RWPE2 (cell line): ENCODE data around the gene CHPT1.

Source experiments
- ATAC-seq: fragments of 200-7000 bp; cut with Tn5 transposase; 3 replicates; pipeline ENCODE4 v1.9.1; 2021; ENCODE audit warnings: low read depth
- DNase-seq: peaks from one replicate; pipeline ENCODE4 v3.0.0-alpha.2; 2020; ENCODE audit warnings: low spot score
- H3K27ac ChIP-seq: fragments of 450-650 bp; 2 replicates; pipeline ENCODE4 v1.5.1; 2017; ENCODE audit warnings: mild to moderate bottlenecking; ENCODE audit not compliant: poor library complexity, severe bottlenecking
- H3K27me3 ChIP-seq: fragments of 250-450 bp; sonication (Bioruptor Pico); 2 replicates; pipeline ENCODE4 v1.5.1; 2021; ENCODE audit warnings: mild to moderate bottlenecking, moderate library complexity; ENCODE audit not compliant: insufficient read depth, poor library complexity, severe bottlenecking
- H3K36me3 ChIP-seq: fragments of 250-450 bp; sonication (Bioruptor Pico); 2 replicates; pipeline ENCODE4 v1.5.1; 2020; ENCODE audit warnings: low read depth, mild to moderate bottlenecking, moderate library complexity
- H3K4me1 ChIP-seq: fragments of 250-450 bp; sonication (Bioruptor Pico); 2 replicates; pipeline ENCODE4 v1.5.1; 2021; ENCODE audit warnings: mild to moderate bottlenecking, moderate library complexity; ENCODE audit not compliant: insufficient read depth, poor library complexity, severe bottlenecking
- H3K4me3 ChIP-seq: fragments of 250-450 bp; sonication (Bioruptor Pico); 2 replicates; pipeline ENCODE4 v1.5.1; 2021; ENCODE audit warnings: mild to moderate bottlenecking, moderate library complexity; ENCODE audit not compliant: severe bottlenecking
- H3K9me3 ChIP-seq: fragments of 250-450 bp; sonication (Bioruptor Pico); 2 replicates; pipeline ENCODE4 v1.5.1; 2021; ENCODE audit warnings: mild to moderate bottlenecking, moderate library complexity; ENCODE audit not compliant: severe bottlenecking
- CTCF ChIP-seq: fragments of 450-650 bp; IDR thresholded peaks from one replicate; pipeline ENCODE4 v1.5.1; 2017; ENCODE audit warnings: mild to moderate bottlenecking, moderate library complexity; ENCODE audit not compliant: poor library complexity, severe bottlenecking

Gene CHPT1

GRCh38 chr12:101768781-101769180 is 71.3 kb downstream of the CHPT1 start:
- no peak for TF ChIP-seq CTCF
- Histone ChIP-seq H3K4me1 (no peaks in the 10 kb centered on the region), H3K4me3 (no peak overlapping the region), H3K27ac (no peak overlapping the region), H3K9me3 (no peaks in the 10 kb centered on the region), H3K27me3 (no peaks in the 10 kb centered on the region), H3K36me3 (0 out of 2 replicates have a peak, but pooled peaks cover 16% of the 10 kb centered on the region)
- ATAC-seq (no peak), DNase-seq (no peak)

GRCh38 chr12:101769865-101770264 is 72.4 kb downstream of the CHPT1 start:
- H3K4me1 ChIP-seq, result no peaks in the 10 kb centered on the region
- H3K27ac ChIP-seq, result no peak overlapping the region
- H3K36me3 ChIP-seq, result 0 out of 2 replicates have a peak, but pooled peaks cover 15% of the 10 kb centered on the region
- H3K4me3 ChIP-seq, result no peak overlapping the region
- ATAC-seq (no peak), DNase-seq (no peak)
- no peaks in the 10 kb centered on the region for H3K9me3 ChIP-seq
- H3K27me3 ChIP-seq, result no peaks in the 10 kb centered on the region
- no peak for TF ChIP-seq CTCF

GRCh38 chr12:101772012-101772775 is 74.8 kb downstream of the CHPT1 start:
- TF ChIP-seq CTCF, result no peak
- Histone ChIP-seq H3K36me3 (0 out of 2 replicates have a peak, but pooled peaks cover 7% of the 10 kb centered on the region), H3K27me3 (no peaks in the 10 kb centered on the region), H3K9me3 (no peaks in the 10 kb centered on the region), H3K4me3 (no peak overlapping the region), H3K4me1 (no peaks in the 10 kb centered on the region), H3K27ac (no peak overlapping the region)
- DNase-seq, result no peak
- ATAC-seq, result no peak

- Histone ChIP-seq H3K4me3 (no peak overlapping the region), H3K27me3 (no peaks in the 10 kb centered on the region), H3K27ac (no peak overlapping the region), H3K36me3 (0 out of 2 replicates have a peak, but pooled peaks cover 11% of the 10 kb centered on the region), H3K4me1 (no peaks in the 10 kb centered on the region), H3K9me3 (no peaks in the 10 kb centered on the region)
- TF ChIP-seq CTCF, result peak; percentile 93
- DNase-seq, result no peak
- ATAC-seq, result peak; percentile 75
Observed at GRCh38 chr12:101773650-101774162, 76.3 kb downstream of the CHPT1 start.

GRCh38 chr12:101775816-101776215 is 78.4 kb downstream of the CHPT1 start:
- Histone ChIP-seq H3K4me1 (no peaks in the 10 kb centered on the region), H3K27me3 (no peaks in the 10 kb centered on the region), H3K36me3 (0 out of 2 replicates have a peak, but pooled peaks cover 7% of the 10 kb centered on the region), H3K4me3 (no peak overlapping the region), H3K9me3 (no peaks in the 10 kb centered on the region), H3K27ac (no peak overlapping the region)
- DNase-seq, result no peak
- no peak for ATAC-seq
- no peak for TF ChIP-seq CTCF
